Uterus (tissue), 4 donors: ENCODE results near the gene C2orf49. TPM values are rescaled to one million over a fixed set of nuclear protein-coding genes. Genes with fewer than 3 reads are reported as not detected.

Experiments used
- DNase-seq, 2 donors: peaks; one replicate each; pipeline ENCODE4 v3.0.0-alpha.2; 2019 to 2020
- H3K27ac ChIP-seq, 2 donors: fragments of 200-600 bp; sonication (generic); 1 replicate in 1 of 2; 2 replicates in 1 of 2; pipeline ENCODE4 v1.5.1; 2016 to 2018
- H3K27me3 ChIP-seq, 2 donors: fragments of 200-600 bp; sonication (generic); one replicate each; pipeline ENCODE4 v1.5.1; 2018 to 2019; ENCODE audit warnings: control low read depth in 1 of 2
- H3K36me3 ChIP-seq, 2 donors: fragments of 200-600 bp; sonication (generic); one replicate each; pipeline ENCODE4 v1.5.1; 2019; ENCODE audit warnings: control low read depth in 1 of 2
- H3K4me1 ChIP-seq, 2 donors: fragments of 200-600 bp; sonication (generic); one replicate each; pipeline ENCODE4 v1.5.1; 2018 to 2019; ENCODE audit warnings: control low read depth in 1 of 2
- H3K4me3 ChIP-seq, 2 donors: fragments of 200-600 bp; sonication (generic); 1 replicate in 1 of 2; 2 replicates in 1 of 2; pipeline ENCODE4 v1.5.1; 2018 to 2019; ENCODE audit warnings: mild to moderate bottlenecking in 1 of 2
- H3K9me3 ChIP-seq, 2 donors: fragments of 200-600 bp; sonication (generic); one replicate each; pipeline ENCODE4 v1.5.1; 2019; ENCODE audit warnings: control low read depth in 1 of 2
- POLR2A ChIP-seq, 2 donors: fragments of 450-650 bp; IDR thresholded peaks; one replicate each; pipeline ENCODE4 v1.6.1; 2016; ENCODE audit warnings: antibody characterized with exemption in 2 of 2, mild to moderate bottlenecking in 1 of 2, moderate library complexity in 1 of 2
- intact Hi-C: fragments of 100-400 bp; cut with DNase I; formaldehyde crosslinking; loops from one replicate; pipeline ENCODE4 v1.15.1; 2023; ENCODE audit warnings: low total_unique reads
- total RNA-seq, 4 donors: library from RNA; depleted of rRNA in 3 of 4; stranded (reverse); fragments of >200 nt in 3 of 4; gene quantifications; one replicate each; pipeline versions ENCODE4 v1.1.0 to v1.2.4, GENCODE V29; 2014 to 2023
- TF ChIP-seq, protein P1 (sequence below), 4 experiments: fragments of 200-600 bp in 2 of 4; fragments of 450-650 bp in 2 of 4; sonication (generic) in 2 of 4; IDR thresholded peaks; one replicate each; pipeline ENCODE4 v1.5.1; 2016 to 2019; ENCODE audit warnings: antibody characterized with exemption in 4 of 4, mild to moderate bottlenecking in 2 of 4, moderate library complexity in 1 of 4
- donor health status: DM: yes; HTN: yes; CAD: no.

C2orf49 gene
- total RNA-seq, 4 donors from 2014 or later, result 10.2 to 62.6 (median 22.8) TPM

DNA sequence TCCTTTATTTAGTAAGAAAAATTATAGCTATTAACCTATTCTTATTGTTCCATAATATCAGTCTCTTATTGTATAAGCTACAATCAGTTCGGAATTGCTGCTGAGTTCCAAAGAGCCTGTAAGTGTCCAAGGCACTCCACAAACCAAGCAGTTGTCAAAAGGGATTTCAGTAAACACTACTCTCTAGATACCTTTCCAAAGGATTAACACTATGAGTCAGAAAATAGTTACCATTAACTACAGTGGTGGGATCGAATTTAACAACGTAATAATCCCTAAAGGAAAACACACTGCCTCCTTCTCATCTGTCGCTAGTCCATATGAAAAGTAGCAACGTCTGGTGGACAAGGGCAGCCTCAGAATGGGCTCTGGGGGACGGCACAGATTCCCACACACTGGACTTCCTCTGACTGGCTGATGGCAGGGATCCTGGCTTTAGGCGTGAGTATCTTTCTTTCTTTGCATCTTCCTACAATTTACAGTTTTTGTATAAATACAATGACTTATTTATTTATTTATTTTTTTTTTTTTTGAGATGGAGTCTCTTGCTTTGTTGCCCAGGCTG is 16.6 kb upstream of the C2orf49 start:
- no peak overlapping the region for H3K4me3 ChIP-seq
- TF ChIP-seq, protein P1, sequence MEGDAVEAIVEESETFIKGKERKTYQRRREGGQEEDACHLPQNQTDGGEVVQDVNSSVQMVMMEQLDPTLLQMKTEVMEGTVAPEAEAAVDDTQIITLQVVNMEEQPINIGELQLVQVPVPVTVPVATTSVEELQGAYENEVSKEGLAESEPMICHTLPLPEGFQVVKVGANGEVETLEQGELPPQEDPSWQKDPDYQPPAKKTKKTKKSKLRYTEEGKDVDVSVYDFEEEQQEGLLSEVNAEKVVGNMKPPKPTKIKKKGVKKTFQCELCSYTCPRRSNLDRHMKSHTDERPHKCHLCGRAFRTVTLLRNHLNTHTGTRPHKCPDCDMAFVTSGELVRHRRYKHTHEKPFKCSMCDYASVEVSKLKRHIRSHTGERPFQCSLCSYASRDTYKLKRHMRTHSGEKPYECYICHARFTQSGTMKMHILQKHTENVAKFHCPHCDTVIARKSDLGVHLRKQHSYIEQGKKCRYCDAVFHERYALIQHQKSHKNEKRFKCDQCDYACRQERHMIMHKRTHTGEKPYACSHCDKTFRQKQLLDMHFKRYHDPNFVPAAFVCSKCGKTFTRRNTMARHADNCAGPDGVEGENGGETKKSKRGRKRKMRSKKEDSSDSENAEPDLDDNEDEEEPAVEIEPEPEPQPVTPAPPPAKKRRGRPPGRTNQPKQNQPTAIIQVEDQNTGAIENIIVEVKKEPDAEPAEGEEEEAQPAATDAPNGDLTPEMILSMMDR (IDR thresholded peaks at IDR 0.05), result no peak
- no peak for TF ChIP-seq POLR2A (IDR thresholded peaks at IDR 0.05)
- intact Hi-C loops, result no loop called here
- no peaks in the 10 kb centered on the region for H3K4me1 ChIP-seq
- no peaks in the 10 kb centered on the region for H3K36me3 ChIP-seq
- H3K27ac ChIP-seq, result no peak overlapping the region
- no peaks in the 10 kb centered on the region for H3K9me3 ChIP-seq
- no peaks in the 10 kb centered on the region for H3K27me3 ChIP-seq
- no peak for DNase-seq

DNA sequence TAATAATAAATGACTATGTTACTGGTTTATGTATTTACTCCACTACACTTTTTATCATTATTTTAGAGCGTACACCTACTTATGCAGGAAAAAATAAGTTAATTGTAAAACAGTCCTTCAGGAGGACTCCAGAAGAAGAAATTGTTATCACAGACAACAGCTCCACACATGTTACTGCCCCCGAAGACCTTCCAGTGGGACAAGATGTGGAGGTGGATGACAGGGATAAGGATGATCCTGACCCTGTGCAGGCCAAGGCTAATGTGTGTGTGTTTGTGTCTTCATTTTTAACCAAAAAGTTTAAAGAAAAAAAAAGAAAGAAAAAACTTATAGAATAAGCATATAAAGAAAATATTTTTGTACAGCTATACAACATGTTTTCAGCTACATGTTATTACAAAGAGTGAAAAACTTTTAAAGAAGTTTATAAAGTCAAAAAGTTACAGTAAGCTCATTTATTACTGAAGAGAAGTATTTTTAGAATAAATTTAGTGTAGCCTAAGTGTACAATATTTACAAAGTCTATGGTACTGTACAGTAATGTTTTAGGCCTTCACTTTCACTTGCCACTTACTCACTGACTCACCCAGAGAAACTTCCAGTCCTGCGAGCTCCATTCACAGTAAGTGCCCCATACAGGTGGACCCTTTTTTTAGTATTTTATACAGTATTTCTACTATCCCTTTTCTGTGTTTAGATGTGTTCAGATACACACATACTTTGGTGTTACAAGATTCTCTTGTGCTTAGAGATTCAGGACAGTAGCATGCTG is 15.3 kb upstream of the C2orf49 start:
- TF ChIP-seq POLR2A (IDR thresholded peaks at IDR 0.05), result no peak
- TF ChIP-seq, protein P1 (IDR thresholded peaks at IDR 0.05), result no peak
- DNase-seq, result no peak
- Histone ChIP-seq H3K36me3 (no peaks in the 10 kb centered on the region), H3K27ac (no peak overlapping the region), H3K4me3 (no peak overlapping the region), H3K27me3 (no peaks in the 10 kb centered on the region), H3K9me3 (no peaks in the 10 kb centered on the region), H3K4me1 (no peaks in the 10 kb centered on the region)
- intact Hi-C loops, result no loop called here

DNA sequence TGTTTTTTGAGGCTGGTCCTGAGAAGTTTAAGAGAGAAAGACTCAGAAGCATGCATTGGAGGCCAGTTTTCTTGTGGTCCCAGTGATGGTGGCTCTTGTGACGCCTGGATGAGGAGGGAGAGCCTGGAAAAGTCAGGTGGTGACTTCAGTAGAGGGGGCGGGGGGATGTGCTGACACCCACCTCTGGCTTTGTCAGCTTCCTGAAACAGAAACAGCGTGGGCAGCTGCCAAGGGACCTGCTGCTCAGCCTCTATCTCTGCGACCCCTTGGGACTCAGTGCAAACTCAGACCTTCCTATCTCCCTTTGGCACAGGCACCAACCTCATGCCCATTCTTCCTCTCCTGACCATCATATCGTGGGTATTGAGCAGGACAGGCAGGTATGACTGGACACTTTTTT is 14.2 kb upstream of the C2orf49 start:
- Histone ChIP-seq H3K27ac (no peak overlapping the region), H3K36me3 (no peaks in the 10 kb centered on the region), H3K27me3 (no peaks in the 10 kb centered on the region), H3K4me3 (no peak overlapping the region), H3K9me3 (no peaks in the 10 kb centered on the region), H3K4me1 (no peaks in the 10 kb centered on the region)
- no peak for TF ChIP-seq POLR2A (IDR thresholded peaks at IDR 0.05)
- TF ChIP-seq, protein P1 (IDR thresholded peaks at IDR 0.05), result no peak
- intact Hi-C loops, result no loop called here
- DNase-seq, result no peak

DNA sequence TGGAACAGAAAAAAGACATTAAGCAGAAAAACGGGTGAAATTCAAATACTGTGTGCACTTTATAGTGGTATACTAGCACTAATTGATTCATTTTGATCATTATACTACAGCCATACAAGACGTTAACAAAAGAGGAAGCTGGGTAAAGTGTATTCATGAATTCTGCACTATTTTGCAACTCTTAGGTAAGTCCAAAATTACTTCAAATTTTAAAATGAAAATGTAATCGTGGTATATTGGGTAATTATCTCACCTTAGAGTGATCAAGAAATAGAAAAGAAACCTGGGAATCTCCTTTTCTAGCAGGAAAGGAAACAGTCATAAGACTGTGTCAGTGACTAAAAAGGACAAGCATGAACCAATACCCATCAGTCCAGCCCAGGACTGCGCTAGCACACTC is 13.2 kb upstream of the C2orf49 start:
- Histone ChIP-seq H3K27ac (no peak overlapping the region), H3K4me1 (no peaks in the 10 kb centered on the region), H3K9me3 (no peaks in the 10 kb centered on the region), H3K4me3 (no peak overlapping the region), H3K36me3 (no peaks in the 10 kb centered on the region), H3K27me3 (no peaks in the 10 kb centered on the region)
- intact Hi-C loops, result no loop called here
- DNase-seq, result no peak
- TF ChIP-seq POLR2A (IDR thresholded peaks at IDR 0.05), result no peak
- TF ChIP-seq, protein P1 (IDR thresholded peaks at IDR 0.05), result no peak

DNA sequence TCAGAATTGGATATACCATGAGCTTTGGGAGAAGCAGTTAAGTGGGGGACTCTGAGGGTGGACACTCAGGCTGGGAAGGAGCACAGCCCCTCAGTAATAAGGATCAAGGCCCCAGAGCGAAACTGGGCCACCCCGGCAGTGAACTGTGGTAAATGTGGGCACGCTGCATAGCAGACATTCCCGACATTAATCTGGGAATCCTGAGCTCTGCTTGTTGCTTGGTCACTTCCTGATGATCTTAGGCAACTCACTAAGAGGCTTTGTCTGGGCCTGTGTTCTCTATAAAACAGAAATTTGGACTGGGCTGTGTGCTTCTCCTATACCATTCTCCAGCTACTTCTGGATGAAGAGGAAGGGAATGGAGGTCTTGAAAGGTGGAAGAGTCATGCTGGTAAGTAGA is 12.6 kb upstream of the C2orf49 start:
- no peak for DNase-seq
- TF ChIP-seq, protein P1 (IDR thresholded peaks at IDR 0.05), result no peak
- no peak for TF ChIP-seq POLR2A (IDR thresholded peaks at IDR 0.05)
- Histone ChIP-seq H3K27ac (no peak overlapping the region), H3K9me3 (no peaks in the 10 kb centered on the region), H3K4me3 (no peak overlapping the region), H3K27me3 (no peaks in the 10 kb centered on the region), H3K36me3 (no peaks in the 10 kb centered on the region), H3K4me1 (no peaks in the 10 kb centered on the region)
- intact Hi-C loops, result no loop called here
